IPS DF 4.7 (cell line): Measurements from ENCODE around the gene INTS1.
A peak's percentile ranks its signal among the peaks of the same experiment; 100 is the strongest.

Experiments
- DNase-seq: peaks from one replicate; pipeline ENCODE4 v3.0.0-alpha.2; 2013; ENCODE audit warnings: low spot score; ENCODE audit errors: extremely low read depth

INTS1 gene

DNA sequence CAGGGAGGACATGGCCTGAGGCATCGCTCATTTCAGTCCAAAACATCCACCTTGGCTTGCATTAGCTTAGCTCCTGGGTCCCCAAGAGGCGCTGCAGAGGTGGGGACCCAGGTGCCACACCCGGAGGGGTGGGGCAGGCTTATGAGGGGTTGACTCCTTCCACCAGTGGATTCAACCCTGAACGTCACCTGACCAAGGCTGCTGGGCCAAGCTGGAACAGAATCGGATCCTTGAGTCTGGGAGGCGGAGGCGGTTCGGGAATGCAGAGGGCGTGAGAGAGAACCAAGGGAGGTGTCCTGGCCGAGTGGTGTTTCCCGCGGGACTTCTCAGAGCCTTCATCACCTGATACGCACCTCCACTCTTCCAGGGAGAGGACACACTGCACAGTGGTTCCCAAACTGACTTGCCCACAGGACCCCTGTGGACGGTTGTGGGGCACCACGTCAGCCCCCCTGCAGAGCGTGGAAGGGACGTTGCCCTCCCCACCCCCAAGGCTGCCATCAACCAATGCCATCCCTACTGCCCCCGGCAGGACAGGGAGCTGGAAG, 40.4 kb downstream of the INTS1 start:
- no peak for DNase-seq

DNA sequence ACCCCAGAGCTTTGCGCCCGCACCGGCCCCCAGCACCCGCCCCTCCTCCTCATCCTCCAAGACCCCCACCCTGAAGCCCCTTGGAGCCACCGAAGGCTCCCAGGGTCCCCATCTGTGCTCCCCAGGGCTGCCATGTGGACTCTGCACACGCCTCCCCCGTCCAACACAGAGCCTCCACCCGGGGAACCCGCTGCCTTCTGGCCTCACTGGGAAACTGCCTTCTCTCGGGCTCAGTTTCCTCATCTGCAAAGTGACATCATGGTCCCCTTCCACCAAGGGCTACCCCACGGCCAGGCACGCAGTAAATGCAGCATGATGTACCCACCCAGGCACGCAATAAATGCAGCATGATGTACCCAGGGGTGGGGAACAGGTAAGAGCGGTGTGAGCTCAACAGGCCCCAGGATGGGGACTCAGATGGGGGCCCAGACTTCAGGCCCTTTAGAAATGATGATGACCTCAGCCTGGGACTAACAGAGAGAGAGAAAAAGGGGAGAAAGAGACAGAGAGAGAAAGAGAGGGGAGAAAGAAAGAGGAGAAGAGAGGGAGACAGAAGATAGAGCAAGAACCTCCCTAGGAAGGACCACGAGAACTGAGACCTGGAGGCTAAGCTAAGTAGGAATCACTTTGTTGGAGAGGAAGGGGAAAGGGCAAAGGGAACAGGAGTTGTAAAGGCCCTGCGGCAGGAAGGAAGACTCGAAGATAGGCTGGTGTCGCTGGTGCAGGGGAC, 42.4 kb downstream of the INTS1 start:
- no peak for DNase-seq

DNA sequence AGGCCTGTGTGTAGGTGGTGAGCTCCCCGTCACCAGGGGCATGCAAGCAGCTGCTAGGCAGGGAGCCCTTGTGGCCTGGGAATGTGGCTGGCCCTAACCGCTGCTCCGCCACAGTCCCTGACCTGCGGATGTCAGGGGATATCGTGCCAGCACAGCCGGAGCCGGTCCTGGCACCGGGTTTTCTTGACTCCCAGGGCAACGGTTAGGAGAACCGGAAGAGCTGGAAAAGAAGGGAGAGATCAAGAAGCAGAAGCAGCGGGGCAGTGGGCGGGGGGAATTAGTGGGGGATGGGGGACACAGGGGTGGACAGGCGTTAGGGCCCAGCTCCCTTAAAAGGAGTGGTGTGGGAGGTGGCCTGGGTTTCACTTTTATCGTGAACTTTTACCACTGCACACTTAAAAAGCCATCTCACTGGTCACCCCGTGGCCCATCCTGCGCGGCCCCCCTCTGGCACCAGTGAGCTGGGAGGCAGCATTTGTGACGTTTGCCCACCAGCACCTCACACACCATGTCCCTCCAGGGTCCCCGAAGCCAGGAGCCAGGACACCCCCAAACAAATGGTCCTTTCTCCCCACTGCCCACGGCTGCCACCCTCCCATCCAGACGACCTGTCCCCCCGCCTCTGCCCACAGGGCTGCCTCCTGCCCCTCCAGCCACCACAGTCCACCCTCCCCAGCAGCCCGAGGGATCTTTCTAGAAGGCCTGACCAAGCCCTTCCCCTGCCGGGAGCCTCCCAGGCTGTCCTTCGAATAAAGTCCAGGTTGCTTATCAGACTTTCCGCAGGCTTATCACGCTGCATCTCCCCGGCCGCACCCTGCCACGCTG, 43.2 kb downstream of the INTS1 start:
- no peak for DNase-seq

DNA sequence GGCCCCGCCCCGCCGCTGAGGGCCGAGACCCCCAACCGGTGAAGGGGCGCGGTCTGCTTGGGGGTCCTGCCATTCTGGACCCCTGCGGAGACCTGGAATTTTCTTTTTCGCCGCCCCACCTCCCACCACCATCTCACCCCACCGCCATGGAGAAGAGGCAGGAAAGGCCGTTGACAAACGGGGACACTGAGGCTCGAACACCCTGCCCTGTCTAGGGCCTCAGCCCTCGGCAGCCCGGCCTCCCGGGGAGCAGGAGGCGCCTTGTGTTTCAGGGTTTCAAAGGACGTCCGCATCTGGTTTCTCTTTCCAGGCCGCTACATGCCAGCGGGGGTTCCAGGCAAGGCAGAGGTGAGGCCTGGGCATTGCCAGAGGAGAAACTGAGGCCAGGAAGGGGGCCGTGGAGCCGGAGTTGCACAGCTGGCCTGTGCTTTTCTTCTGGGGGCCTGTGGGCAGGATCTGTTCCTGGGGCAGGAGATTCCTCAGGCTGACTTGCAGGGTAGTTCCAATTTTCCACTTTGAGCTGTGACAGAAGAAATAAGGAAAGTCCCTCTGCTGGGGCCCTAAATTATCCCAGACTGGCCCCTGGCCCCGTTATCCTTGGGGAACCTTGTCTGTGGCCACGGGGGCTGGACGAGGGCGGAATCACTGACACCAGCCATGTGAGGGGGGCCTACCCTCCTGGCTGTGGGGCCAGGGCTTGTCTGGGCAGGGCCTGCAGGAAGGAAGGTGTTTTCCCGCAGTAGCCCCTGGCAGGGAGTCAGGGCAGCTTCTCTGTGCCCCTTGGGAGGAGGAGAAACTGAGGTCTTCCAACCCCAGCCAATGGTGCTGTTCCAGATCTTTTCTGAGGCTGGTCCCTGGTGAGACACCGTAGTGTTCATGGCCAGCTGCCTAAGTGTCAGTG, 44.0 kb downstream of the INTS1 start:
- no peak for DNase-seq

DNA sequence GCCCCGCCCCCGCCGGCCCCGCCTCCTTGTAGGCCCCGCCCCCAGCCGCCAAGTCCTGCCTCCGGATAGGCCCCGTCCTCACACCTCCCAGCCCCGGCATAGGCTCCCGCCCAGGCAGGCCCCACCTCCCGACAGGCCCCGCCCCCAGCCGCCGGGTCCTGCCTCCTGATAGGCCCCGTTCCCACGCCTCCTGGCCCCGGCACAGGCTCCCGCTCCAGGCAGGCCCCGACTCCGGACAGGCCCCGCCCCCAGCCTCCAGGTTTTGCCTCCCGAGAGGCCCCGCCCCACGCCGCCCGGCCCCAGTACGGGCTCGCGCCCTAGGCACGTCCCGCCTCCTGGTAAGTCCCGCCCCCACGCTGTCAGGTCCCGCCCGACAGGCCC, 44.7 kb downstream of the INTS1 start:
- peak; percentile 30 for DNase-seq

DNA sequence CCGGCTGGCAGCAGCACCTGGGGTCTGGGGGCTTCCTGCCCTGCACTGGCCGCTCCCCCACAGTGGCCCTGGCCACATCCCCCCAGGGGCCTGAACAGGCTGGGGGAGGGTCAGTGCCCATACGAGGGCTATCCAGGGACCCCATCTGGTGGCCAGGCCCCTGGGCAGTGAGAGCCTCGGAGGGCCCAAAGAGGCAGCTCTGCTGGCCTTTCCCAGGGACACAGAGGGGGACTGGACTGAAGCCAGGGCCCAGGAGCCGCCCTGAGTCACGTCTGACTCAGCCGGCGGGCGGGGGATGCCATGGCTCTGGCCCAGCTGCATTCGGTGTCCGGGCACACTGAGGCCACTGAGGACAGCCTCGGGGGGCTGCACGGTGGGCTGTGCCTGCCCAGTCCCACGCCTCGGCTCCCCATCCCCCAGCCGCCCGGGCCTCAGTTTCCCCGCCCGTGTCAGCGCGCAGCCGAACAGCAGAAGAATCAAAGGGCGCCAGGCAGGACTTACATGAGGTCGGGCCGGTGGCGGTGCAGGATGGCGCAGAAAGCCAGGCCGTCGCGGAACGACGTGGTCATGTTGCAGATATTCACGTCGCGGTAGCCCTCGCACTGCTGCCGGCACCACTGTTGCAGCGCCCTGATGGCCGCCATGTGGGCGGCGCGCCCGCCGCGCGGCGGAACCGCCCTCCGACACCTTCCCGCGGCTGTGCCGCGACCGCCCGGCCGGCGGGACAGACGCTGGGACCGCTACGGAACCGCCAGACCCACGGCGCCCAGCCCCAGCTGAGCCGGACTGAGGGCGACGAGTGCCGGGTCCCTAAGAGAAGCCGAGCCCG, 45.3 kb downstream of the INTS1 start, which contains the start of gene MICALL2:
TSS of gene MICALL2 (minus strand) at position 788 of the 829 bp plus-strand sequence. CDS start at position 644, 144 bp downstream.
- no peak for DNase-seq

DNA sequence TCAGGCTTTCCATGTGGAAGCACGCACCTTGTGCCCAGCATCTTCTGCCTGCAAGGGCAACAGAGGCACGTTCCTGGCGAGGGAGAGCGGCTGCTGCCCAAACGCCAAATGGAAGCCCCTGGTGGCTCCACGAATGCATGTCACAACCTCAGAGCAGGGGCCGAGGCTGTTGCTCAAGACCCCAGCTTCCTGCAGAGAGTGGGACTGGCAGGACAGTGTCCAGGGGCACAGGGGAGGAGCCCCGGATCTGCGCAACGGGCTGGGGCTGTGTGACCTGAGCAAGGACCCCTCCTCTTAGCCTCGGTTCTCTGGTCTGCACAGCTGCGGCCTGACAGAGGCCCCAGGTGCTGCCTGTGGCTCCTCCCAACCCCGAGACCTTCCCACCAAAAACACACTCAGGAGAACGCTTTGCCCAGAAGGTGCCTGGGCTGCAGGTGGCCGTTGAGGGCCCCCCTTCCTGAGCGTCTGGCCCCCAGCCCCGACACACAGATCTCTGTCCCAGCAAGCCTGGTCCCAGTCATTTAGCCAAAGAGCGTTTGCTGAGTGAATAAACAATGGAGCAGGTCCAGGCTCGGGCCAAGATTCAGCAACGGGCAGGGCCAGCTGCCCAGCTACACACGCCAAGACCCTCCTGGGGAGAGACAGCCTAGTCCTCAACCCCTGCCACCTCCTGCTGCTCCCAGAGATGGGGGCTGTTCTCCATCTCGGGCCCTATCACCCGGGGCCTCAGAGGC, 46.1 kb downstream of the INTS1 start:
- DNase-seq: no peak

DNA sequence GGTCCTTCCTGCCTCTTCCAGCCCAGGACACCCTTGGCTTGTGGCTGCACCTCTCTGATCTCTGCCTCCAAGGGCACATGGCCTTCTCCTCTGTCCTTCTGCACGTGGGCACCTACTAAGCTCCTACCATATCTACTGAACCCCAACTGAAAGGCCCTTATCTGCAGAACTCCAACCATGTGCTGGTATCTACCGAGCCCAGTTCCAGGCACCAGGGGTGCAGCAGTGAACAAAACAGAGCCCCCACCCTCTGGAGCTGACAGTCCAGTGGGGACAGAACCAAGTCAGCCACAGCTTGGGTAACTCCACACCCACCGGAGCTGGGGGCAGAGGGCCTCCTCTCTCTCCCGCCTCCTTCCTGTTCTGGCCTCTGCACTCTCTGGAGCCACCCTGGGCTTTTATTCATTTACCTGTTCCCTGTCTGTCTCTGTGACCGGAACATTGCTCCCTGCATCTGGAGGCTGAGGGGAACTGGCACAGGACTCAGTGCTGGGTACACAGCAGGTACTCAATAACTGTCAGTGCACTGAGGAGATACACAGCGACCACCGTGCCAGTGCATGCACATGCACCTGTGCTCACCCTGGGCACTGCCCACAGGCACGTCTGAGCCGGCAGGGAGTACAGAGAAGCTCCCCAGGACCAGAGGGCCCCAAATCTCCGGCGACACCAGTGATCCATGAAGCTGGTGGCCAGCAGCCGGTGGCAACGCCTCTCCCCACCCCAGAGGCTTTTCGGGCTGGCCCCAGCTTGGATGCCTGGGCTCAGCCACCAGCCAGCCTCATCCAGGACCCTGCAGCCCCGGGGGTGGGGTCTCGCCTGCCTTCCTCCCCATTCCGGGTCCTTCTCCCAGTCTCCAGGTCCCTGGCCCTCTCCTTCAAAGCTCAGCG, 46.9 kb downstream of the INTS1 start:
- DNase-seq: no peak

DNA sequence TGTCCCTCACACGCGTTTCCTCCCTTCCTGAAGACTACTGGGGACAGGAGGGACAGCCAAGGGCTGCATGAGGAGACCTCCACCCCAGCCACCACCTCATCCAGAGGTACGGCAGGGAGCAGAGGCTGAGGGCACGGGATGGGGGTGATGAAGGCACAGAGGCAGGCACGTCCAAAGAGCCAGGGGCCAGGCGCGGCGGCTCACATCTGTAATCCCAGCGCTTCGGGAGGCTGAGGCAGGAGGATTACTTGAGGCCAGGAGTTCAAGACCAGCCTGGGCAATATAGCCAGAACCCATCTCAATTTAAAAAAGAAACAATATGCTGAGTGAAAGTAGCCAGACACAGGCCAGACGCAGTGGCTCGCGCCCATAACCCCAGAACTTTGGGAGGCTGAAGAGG, 48.2 kb downstream of the INTS1 start:
- no peak for DNase-seq

DNA sequence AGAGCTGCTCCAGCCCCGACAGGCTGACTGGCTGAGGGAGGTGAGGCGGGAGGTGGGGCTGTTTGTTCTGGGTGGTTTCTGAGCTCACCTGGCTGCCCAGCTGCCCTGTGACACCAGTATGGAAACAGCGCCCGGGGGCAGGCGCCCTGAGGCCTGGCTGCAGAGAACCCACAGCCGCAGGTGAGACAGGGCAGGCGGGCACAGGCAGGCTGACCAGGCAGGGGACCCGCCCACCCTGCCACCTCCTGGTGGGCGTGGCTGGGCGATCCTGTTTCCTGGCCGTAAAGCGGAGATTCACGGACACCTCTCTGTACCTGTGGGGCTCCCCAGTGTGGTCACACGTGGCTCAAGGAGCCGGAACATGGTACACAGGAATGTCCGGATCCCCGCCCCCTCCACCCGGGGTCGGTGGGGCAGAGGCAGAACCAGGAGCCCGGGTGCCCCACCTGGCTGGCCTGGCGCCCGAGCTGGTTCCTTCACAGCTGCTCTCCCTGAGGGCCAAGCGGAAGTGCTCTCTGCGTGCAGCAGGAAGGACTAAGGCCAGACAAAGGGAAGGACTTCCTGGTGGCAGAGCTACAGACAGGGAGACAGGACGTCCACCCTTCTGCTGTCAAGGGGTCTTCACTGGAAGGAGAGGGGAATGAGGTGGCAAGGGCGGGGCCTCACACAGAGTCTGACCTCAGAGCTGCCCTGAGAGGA, 48.8 kb downstream of the INTS1 start:
- DNase-seq: no peak

DNA sequence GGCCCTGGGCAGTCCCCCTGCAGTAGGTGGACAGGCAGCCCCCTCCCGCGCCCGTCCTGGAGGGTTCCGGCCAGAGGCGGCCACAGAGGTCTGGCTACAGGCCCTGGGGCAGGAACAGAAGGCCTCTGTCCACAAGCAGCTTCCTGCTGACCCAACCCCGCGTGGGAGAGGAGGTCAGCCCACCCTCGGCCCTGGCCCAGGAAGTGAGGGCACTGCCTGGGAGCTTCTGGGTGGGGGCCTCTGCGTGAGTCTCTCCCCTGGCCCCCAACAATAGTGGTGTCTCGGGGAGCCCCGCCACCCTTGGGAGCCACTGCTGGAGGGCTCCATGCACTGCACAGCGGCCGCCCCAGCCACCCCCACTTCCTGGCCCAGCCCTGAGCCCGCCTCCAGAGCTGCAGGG, 49.6 kb downstream of the INTS1 start:
- no peak for DNase-seq

DNA sequence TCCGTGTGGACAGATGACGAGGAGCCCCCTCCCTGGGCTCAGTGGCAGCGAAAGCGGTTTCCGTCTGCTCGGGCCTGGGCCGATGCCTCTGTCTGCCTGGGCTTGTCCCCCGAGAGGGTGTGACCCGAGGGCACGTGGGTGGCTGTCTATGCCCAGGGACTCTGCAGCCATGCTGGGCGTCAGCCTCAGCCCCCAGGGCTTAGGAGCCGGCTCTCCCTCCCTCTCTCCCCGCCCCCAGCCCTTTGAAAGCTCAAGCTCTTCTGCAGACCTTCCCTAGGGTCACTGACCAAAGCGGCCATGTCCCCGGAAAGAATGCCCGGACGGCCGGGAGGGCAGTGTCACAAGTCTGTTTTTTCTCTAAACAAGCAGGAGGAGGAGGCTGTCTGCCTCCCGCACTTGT, 52.0 kb downstream of the INTS1 start:
- no peak for DNase-seq

DNA sequence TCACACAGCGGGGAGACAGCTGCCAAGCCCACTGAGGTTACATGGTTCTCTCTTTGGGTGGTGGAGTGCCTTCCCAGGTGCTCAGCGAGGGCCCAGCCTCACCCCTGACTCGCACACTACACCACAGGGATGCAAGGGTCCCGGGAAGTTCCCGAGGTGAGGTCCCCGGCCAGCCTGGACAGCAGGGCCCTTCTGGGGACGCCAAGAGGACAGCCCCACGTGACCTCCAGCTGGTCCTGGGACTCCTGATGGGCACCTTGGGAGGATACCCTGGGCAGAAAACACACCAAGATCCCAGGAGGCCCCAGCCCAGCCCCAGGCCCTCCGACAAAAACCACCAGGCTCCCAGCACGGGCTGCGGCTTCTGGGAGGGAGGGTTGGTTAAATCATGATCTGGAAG, 53.2 kb downstream of the INTS1 start:
- DNase-seq: no peak

DNA sequence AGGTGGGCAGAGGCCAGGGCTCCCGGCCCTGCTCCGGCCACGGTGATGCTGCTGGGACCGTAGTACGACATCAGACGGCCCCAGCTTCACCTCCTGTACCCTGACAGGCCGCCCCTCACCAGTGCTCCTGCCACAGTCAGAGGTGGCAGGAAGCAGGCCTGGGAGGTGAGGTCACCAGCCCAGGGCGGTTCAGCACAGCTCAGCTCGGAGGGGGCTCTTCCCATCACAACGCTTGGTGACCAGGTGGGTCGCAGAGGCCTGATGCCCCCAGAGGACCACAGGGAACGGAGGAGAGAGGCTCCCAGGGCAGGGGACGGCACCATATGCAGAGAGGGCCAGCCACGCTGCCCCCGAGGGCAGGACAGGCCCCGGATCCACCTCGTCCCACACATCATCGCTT, 53.8 kb downstream of the INTS1 start:
- no peak for DNase-seq

DNA sequence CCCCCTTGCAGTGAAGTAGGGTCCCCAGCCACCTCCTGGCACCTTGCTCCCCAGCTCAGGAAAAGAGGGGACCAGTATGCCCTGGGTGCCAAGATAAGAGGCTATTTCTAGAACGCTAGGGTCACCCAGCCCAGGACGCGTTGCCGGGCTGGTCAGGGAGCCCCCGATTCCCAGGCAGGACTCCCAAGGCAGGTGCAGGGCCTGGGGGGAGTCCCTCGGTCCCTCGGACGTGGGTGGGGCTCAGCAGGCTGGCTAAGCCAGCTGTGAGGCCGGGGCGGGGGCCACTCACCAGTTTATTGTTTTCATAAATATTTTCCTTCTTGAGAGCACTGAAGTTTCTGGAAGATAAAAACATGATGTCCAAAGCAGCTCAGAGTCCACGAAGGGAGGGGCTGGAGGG, 54.2 kb downstream of the INTS1 start:
- no peak for DNase-seq

DNA sequence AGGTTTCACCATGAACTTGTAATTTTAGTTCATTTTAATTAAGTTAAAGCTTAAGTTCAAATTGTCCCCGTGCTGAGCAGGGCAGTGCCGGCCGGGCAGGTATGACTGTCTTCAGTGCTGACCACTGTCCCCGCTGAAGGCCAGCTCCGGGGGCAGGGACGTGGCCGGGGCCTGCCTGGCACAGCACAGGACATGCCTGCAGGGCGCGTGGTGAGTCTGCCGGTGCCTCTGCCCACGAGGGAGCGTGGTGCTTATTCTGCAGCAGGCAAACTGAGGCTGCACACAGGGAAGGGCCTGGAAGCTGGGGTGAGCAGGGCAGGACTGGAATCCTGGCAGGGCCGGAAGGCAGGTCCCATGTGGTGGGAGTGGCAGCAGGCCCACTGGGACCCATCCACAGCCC, 54.7 kb downstream of the INTS1 start:
- DNase-seq: no peak

DNA sequence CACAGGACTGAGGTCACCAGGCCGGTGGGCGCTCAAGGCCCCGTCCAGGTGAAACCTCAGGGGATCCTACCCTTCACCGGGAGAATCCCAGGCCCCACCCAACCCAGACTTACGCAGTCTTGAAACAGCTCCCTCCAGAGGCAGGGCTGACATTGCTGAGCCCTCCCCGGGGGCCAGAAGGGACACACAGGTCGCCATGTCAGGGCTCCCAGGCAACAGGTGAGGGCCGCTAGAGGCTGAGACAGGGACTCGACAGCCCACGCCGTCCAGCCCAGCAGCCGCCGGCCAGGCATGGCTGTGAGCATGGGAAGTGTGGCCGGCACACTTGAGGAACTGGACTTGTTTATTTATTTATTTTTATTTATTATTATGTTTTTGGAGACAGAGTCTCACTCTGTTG, 55.2 kb downstream of the INTS1 start:
- DNase-seq: no peak

DNA sequence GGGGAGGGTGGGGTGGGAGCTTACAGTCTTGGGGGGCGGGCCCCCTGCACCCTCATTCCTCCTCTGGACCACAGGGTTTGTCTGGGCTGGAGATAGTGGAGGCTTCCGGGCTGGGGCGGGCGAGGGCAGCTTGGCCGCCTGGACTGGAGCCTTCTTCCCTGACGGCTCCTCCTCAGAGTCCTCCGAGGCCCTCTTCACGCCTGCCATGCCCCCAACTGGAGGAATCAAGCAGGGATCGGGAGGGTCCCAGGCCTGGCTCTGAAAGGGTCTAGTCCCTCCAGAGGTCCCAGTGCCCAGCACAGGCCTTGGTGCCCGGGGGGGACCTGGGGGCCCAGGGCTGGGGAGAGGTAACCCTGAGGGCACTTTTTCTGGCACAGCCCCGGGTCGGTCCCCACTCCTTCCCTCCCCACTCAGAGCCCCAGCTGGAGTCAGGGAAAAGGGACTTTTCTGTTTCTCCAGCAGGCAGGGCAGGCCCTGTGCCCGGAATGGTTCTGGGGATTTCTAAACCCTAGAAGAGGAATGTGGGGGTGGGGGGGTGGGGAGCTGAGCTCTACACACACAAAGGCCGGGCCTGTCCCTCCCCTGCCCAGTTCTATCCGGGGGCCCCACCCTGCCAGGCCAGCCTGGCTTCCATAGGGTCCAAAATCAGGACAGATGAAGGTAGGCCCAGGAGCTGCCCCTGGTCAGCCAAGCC, 56.5 kb downstream of the INTS1 start:
- DNase-seq: no peak
